ENCODE data around the gene DECR2. TPM values are rescaled to one million over a fixed set of nuclear protein-coding genes. Genes with fewer than 3 reads are reported as not detected.
A peak's percentile ranks its signal among the peaks of the same experiment; 100 is the strongest.

DECR2 gene
- total RNA-seq, 1 donor from 2014 or later, result 15.1 TPM

GRCh38 chr16:379961-380761 is 21.5 kb upstream of the DECR2 start:
- no peaks in the 10 kb centered on the region for H3K36me3 ChIP-seq (ENCODE audit: control insufficient read depth, insufficient read depth, low read length)
- no peak for DNase-seq (ENCODE audit: low read depth)
- H3K27me3 ChIP-seq (ENCODE audit: control insufficient read depth, insufficient read depth, low read length), result no peaks in the 10 kb centered on the region
- H3K4me3 ChIP-seq (ENCODE audit: low read depth, low read length), result peak overlapping the region; percentile 86
- TF ChIP-seq, protein P1, sequence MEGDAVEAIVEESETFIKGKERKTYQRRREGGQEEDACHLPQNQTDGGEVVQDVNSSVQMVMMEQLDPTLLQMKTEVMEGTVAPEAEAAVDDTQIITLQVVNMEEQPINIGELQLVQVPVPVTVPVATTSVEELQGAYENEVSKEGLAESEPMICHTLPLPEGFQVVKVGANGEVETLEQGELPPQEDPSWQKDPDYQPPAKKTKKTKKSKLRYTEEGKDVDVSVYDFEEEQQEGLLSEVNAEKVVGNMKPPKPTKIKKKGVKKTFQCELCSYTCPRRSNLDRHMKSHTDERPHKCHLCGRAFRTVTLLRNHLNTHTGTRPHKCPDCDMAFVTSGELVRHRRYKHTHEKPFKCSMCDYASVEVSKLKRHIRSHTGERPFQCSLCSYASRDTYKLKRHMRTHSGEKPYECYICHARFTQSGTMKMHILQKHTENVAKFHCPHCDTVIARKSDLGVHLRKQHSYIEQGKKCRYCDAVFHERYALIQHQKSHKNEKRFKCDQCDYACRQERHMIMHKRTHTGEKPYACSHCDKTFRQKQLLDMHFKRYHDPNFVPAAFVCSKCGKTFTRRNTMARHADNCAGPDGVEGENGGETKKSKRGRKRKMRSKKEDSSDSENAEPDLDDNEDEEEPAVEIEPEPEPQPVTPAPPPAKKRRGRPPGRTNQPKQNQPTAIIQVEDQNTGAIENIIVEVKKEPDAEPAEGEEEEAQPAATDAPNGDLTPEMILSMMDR (IDR thresholded peaks at IDR 0.05; ENCODE audit: insufficient read depth, low read length, poor library complexity, severe bottlenecking), result no peak

GRCh38 chr16:380762-381011 is 21.0 kb upstream of the DECR2 start:
- TF ChIP-seq, protein P1 (IDR thresholded peaks at IDR 0.05; ENCODE audit: insufficient read depth, low read length, poor library complexity, severe bottlenecking), result no peak
- H3K4me3 ChIP-seq (ENCODE audit: low read depth, low read length), result peak overlapping the region; percentile 86
- DNase-seq (ENCODE audit: low read depth), result no peak
- H3K27me3 ChIP-seq (ENCODE audit: control insufficient read depth, insufficient read depth, low read length), result no peaks in the 10 kb centered on the region
- no peaks in the 10 kb centered on the region for H3K36me3 ChIP-seq (ENCODE audit: control insufficient read depth, insufficient read depth, low read length)

- Histone ChIP-seq H3K4me3 (ENCODE audit: low read depth, low read length) (peak overlapping the region; percentile 86), H3K36me3 (ENCODE audit: control insufficient read depth, insufficient read depth, low read length) (no peaks in the 10 kb centered on the region), H3K27me3 (ENCODE audit: control insufficient read depth, insufficient read depth, low read length) (no peaks in the 10 kb centered on the region)
- no peak for DNase-seq (ENCODE audit: low read depth)
- TF ChIP-seq, protein P1 (IDR thresholded peaks at IDR 0.05; ENCODE audit: insufficient read depth, low read length, poor library complexity, severe bottlenecking), result no peak
Measured at GRCh38 chr16:381012-381788, 20.5 kb upstream of the DECR2 start.

DNA sequence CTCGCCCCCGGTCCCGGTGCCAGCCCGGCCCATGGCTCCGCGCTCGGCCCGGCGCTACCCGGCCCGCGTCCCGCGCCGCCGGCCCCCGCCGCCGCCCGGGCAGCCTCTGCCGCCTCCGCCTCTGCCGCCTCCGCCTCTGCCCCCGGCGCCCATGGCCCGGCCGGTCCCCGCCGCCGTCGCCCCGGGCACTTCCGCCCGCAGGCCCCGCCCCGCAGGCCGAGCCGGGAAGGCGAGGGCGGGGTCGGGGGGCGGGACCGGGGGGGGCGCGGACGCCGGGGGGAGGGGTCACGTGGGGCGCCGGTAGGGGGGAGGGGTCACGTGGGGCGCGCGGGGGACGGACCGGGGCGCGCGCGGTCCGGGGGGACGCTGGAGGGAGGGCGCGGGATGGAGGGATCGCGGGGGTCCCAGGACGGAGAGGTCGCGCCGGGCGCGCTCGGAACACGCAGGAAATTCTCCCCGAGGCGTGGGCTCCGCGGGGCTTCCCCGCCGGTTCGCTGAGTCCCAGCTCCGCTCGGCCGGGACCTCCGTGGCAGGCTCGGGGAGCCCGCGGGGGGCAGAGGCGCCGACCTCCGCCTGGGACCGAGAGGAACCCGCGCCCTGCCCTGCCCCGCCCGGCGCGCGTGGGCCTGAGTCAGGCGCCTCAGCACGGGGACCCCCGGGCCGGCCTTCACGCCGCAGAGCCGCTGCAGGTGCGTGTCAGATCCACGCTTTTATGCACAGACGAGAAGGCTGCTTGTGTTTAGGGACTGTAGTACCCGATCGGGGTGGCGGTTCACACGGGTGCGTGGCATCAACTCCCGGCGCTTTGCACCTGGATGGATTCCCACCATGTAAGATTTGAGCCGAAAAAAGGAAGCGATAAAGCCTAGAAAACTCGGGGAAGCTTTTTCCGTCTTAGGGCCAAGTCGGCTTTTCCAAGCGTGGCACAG is 19.6 kb upstream of the DECR2 start, which contains the start of gene PGAP6:
Gene PGAP6 (minus strand): TSS at position 190 of the 929 bp plus-strand sequence. CDS start 157 bp downstream, at position 33.
- TF ChIP-seq, protein P1 (IDR thresholded peaks at IDR 0.05; ENCODE audit: insufficient read depth, low read length, poor library complexity, severe bottlenecking), result no peak
- H3K27me3 ChIP-seq (ENCODE audit: control insufficient read depth, insufficient read depth, low read length), result no peaks in the 10 kb centered on the region
- no peaks in the 10 kb centered on the region for H3K36me3 ChIP-seq (ENCODE audit: control insufficient read depth, insufficient read depth, low read length)
- DNase-seq (ENCODE audit: low read depth), result no peak
- H3K4me3 ChIP-seq (ENCODE audit: low read depth, low read length), result peak within 1 kb of the TSS; percentile 86

DNA sequence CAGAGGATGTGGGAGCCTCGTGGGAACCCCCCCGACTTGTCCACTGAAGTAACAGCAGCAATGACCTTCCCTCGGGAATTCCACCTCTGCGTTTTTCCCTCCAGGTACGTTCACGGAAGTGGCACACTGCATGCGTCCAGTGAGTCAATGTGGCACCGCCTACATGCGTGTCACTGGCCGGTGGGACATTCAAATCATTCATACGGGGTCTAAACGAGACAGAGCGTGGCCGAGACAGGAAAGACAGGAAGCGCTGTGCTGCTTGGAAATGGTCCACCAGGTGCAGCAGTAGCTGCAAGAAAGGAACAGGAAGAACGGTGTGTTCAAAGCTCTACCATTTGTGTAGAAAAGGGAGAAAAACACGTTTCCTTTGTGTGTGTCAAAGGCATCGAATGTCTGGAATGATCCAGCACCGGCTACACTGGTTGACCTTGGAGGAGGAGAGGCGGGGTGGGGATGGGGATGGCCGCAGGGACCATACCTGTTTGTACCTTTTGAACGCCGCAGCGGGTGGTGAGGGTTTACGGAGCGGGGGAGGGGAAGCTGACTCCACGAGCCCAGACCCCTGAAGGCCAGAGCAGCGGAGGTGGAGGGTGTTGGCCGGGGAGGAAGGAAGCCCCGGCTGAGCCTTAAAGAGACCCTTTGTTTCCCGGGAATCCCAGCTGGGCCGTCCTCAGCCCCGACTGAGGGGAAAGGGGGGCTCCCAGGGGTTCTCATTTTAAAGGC is 18.2 kb upstream of the DECR2 start:
- no peak overlapping the region for H3K4me3 ChIP-seq (ENCODE audit: low read depth, low read length)
- peak; percentile 32 for DNase-seq (ENCODE audit: low read depth)
- TF ChIP-seq, protein P1 (IDR thresholded peaks at IDR 0.05; ENCODE audit: insufficient read depth, low read length, poor library complexity, severe bottlenecking), result no peak

More for the DNA sequence above, 18.2 kb upstream of the DECR2 start:
- Histone ChIP-seq H3K36me3 (ENCODE audit: control insufficient read depth, insufficient read depth, low read length) (no peaks in the 10 kb centered on the region), H3K27me3 (ENCODE audit: control insufficient read depth, insufficient read depth, low read length) (no peaks in the 10 kb centered on the region)

Data from kidney epithelial cell (primary cell).